ENCODE data around the gene UPF3A.
"Not testable (repeated sequence)": the region's sequence is repeated elsewhere in the genome, so short reads cannot be mapped to it uniquely, and the experiment has no call there.

UPF3A gene

GRCh38 chr13:114309806-114310410 is 28.5 kb downstream of the UPF3A start:
- no peak for DNase-seq

- no peak for DNase-seq
Measured at GRCh38 chr13:114310956-114311355, 29.6 kb downstream of the UPF3A start.

GRCh38 chr13:114311387-114311786 is 30.0 kb downstream of the UPF3A start:
- DNase-seq: no peak

- DNase-seq: no peak
Measured at GRCh38 chr13:114311908-114312307, 30.5 kb downstream of the UPF3A start.

- no peak for DNase-seq
Measured at GRCh38 chr13:114313061-114313860, 31.9 kb downstream of the UPF3A start.

- peak; percentile 19 to 93 for DNase-seq
Measured at GRCh38 chr13:114314074-114314912, 32.9 kb downstream of the UPF3A start, which contains the start of gene CHAMP1. Gene CHAMP1 (plus strand): TSS chr13:114314503. CDS start chr13:114323843, 9,340 bp downstream.

GRCh38 chr13:114315074-114315785 is 33.8 kb downstream of the UPF3A start:
- DNase-seq: no peak

GRCh38 chr13:114318624-114319023 is 37.2 kb downstream of the UPF3A start:
- no peak for DNase-seq

GRCh38 chr13:114319441-114319913 is 38.1 kb downstream of the UPF3A start:
- DNase-seq: no peak

- DNase-seq: no peak
Measured at GRCh38 chr13:114320065-114320464, 38.7 kb downstream of the UPF3A start.

- no peak for DNase-seq
Measured at GRCh38 chr13:114321256-114321655, 39.9 kb downstream of the UPF3A start.

GRCh38 chr13:114323349-114323748 is 41.9 kb downstream of the UPF3A start:
- DNase-seq: no peak

- DNase-seq: no peak
Measured at GRCh38 chr13:114324334-114324733, 42.9 kb downstream of the UPF3A start.

- no peak for DNase-seq
Measured at GRCh38 chr13:114325729-114326128, 44.3 kb downstream of the UPF3A start.

- DNase-seq: no peak
Measured at GRCh38 chr13:114328034-114328433, 46.6 kb downstream of the UPF3A start.

GRCh38 chr13:114328595-114328994 is 47.2 kb downstream of the UPF3A start:
- DNase-seq: no peak

- DNase-seq: no peak
Measured at GRCh38 chr13:114330086-114330485, 48.7 kb downstream of the UPF3A start.

GRCh38 chr13:114333881-114334280 is 52.5 kb downstream of the UPF3A start:
- DNase-seq: not testable (repeated sequence)

- DNase-seq: no peak
Measured at GRCh38 chr13:114334305-114335053, 53.1 kb downstream of the UPF3A start.

GRCh38 chr13:114336457-114336856 is 55.1 kb downstream of the UPF3A start:
- not testable (repeated sequence) for DNase-seq

- no peak for DNase-seq
Measured at GRCh38 chr13:114338959-114339358, 57.6 kb downstream of the UPF3A start.

Data from cerebellar nuclear complex (tissue), 1 donor.